PFSK-1 (cell line): ENCODE data around the gene ARHGDIB.

ENCODE experiments used
- FOXP2 ChIP-seq: optimal IDR thresholded peaks from 2 replicates; pipeline ENCODE3; 2011; ENCODE audit warnings: borderline replicate concordance, control low read depth, inconsistent platforms; ENCODE audit not compliant: insufficient read depth; ENCODE audit errors: extremely low read length, extremely low read depth
- POLR2AphosphoS5 ChIP-seq: IDR thresholded peaks from 2 replicates; pipeline ENCODE4 v1.6.1; 2012; ENCODE audit warnings: low read depth, mild to moderate bottlenecking, control low read depth, low read length, moderate library complexity
- REST ChIP-seq, 2 experiments: IDR thresholded peaks; 2 replicates each; pipeline versions ENCODE4 v1.6.1 to v1.8.0; 2011 to 2012; ENCODE audit warnings: low read depth in 2 of 2, low read length in 2 of 2, control low read depth in 1 of 2, inconsistent platforms in 1 of 2, mild to moderate bottlenecking in 1 of 2, moderate library complexity in 1 of 2; ENCODE audit not compliant: insufficient read depth in 1 of 2
- SIN3A ChIP-seq: IDR thresholded peaks from 2 replicates; pipeline ENCODE4 v1.6.1; 2012; ENCODE audit warnings: mild to moderate bottlenecking, low read length, moderate library complexity, borderline replicate concordance; ENCODE audit not compliant: insufficient read depth
- TAF1 ChIP-seq: IDR thresholded peaks from 2 replicates; pipeline ENCODE4 v1.6.1; 2012; ENCODE audit warnings: low read length, control low read depth, borderline replicate concordance; ENCODE audit not compliant: insufficient read depth

Gene ARHGDIB

DNA sequence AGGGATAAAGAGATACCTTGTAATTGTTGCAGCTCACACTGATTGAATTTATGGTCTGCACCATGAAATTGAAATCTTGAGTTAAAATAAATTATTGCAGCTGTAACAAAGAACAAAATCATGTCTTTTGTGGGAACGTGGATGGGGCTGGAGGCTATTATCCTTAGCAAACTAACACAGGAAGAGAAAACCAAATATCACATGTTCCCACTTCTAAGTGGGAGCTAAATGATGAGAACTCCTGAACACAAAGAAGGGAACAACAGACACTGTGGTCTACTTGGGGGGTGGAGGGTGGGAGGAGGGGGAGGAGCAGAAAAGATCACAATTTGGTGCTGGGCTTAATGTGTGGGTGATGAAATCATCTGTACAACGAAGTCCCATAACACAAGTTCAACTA lies 45.7 kb downstream of the ARHGDIB start:
- no peak for TF ChIP-seq POLR2AphosphoS5

DNA sequence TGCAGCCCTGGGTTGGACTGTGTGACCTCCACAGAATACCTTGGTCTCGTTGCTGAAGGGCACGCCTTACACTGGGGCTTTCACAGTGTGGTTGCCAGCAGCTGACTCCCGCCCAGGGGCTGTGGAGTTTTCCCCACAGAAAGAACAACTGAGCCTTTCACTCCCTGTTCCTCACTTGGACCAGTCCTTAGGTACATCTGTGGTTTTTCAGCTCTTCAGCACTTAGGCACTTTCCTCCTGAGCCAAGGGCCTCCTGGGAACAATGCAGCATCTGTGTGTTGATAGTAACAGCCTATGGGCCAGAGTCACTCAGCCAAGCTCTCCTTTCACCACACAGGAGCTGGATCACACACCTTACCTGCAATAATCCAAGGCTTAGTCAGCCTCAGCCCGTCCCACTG lies 48.0 kb downstream of the ARHGDIB start:
- no peak for TF ChIP-seq TAF1
- no peak for TF ChIP-seq REST (IDR thresholded peaks at IDR 0.05; ENCODE audit: insufficient read depth in 1 of 2, low read depth in 2 of 2, low read length in 2 of 2)
- no peak for TF ChIP-seq FOXP2
- TF ChIP-seq POLR2AphosphoS5, result no peak
- no peak for TF ChIP-seq SIN3A

DNA sequence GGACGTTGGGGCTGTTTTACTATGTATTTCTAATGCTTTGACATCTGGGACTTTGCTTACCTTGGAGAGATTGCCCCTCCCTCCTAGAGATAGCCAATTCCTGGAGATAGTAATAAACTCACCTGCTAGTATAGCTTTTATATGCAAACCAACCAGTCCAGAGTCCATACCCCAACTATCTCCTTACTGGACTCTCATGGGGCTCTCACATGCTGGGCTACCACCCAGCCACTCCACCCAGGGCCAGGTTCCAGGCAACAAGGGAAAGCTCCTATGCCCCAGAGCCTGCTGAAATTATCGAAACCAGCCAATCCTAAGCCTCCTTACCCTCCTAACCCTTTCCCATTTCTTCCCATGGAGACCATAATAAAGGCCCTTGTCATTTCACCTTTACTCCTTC lies 50.3 kb downstream of the ARHGDIB start:
- TF ChIP-seq POLR2AphosphoS5 (no peak), FOXP2 (no peak), SIN3A (no peak), REST (IDR thresholded peaks at IDR 0.05; ENCODE audit: insufficient read depth in 1 of 2, low read depth in 2 of 2, low read length in 2 of 2) (no peak), TAF1 (no peak)

DNA sequence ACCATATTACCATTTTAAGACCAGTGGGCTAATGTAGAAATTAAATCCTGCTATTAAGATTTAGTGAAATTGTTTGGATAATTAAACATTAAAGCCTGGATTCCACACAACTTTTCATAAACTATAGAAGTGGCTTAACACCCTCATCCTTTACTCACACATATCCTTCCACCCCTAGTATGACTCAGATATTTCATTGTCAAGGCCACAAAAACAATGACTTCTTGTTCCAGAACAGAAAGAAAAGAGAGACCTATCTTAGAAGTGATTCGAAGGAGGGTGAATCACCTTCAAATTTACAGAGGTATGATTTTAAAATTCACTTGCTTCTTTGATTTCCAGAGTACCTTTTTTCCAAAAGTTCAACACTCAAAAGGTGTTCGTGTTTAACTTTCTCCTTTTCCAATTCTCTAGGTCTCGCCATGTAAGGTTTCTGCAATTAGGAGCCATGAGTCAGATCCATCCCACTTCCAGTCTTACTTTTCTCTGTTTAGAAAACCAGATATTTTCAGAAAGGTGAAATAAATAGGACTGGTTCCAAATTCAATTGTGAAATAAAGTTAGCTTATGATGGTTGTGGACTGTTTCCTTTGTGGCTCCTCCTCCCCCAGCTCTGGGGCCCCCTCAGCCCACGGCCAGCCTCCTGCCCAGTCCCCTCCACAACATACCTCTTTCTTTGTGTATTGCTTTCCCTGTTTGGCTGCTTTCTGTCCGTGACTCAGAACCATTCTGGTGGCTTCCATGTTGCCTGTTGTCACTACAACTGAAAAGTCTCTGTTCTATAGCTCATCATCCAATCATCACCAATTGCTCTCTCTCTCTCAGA lies 51.1 kb downstream of the ARHGDIB start:
- TF ChIP-seq POLR2AphosphoS5 (no peak), SIN3A (no peak), REST (IDR thresholded peaks at IDR 0.05; ENCODE audit: insufficient read depth in 1 of 2, low read depth in 2 of 2, low read length in 2 of 2) (no peak), FOXP2 (no peak), TAF1 (no peak)

DNA sequence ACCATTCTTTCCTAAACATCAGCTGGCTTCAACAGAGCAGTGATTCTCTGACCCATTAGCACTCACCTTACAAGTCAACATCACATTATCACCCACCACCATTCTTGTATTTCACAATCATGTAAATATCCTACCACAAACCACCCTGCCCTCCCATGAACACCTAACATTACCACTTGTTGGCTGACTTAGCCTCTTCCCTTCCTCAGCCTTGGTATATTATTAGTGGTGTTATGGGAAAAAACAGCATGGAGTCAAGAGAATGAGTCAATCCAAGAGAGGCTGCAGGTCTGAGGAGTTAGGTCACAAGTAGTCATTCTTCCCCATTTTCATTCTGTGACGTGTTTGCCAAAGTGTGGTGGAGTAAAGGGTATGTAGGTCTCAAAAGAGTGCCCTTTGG lies 53.4 kb downstream of the ARHGDIB start:
- no peak for TF ChIP-seq REST (IDR thresholded peaks at IDR 0.05; ENCODE audit: insufficient read depth in 1 of 2, low read depth in 2 of 2, low read length in 2 of 2)
- TF ChIP-seq FOXP2, result no peak
- TF ChIP-seq SIN3A, result no peak
- no peak for TF ChIP-seq POLR2AphosphoS5
- no peak for TF ChIP-seq TAF1
